ENCODE results near the gene MPZL2. TPM values are rescaled to one million over a fixed set of nuclear protein-coding genes. Genes with fewer than 3 reads are reported as not detected.

The MPZL2 gene
- polyA plus RNA-seq, 1 of the 3 experiments (the other 2 are of a cell fraction) = 6.2 TPM

GRCh38 chr11:118251858-118252652, 12.0 kb downstream of the MPZL2 start, which contains the start of gene MPZL3:
Gene MPZL3 (minus strand): TSS chr11:118252365. CDS start chr11:118252294, 71 bp downstream.
- CTCF ChIA-PET = interaction anchor here (0.5 to 1.8 kb wide), 6 partner anchors 10 to 143 kb away, joined by 3 to 5 read pairs (median 3); no protein-coding TSS in a partner anchor

DNA sequence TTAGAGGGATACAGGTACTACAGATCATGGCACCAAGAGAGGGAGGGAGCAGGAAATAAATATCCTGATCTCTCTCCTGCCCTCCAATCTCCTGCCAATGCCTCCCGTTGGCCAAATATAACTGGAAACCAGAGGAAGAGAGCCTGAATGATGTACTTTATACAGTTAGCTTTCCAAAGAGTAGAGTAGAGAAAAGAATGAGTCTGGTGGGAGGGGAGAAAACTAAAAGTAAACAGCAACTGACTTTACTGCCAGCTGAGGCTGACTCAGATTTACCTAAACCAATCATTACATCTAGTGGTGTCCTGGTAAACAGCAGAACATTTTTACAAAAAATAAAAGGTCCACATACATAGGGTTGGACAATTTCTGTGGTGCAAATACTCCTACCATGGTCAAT, 17.1 kb downstream of the MPZL2 start:
- TF ChIP-seq POLR2AphosphoS5 (IDR thresholded peaks at IDR 0.05; ENCODE audit: low read depth, low read length) = no peak
- no peak for TF ChIP-seq EP300 (IDR thresholded peaks at IDR 0.05; ENCODE audit: borderline replicate concordance in 1 of 2, low read depth in 1 of 2, low read length in 1 of 2)
- no peak for TF ChIP-seq RXRA (IDR thresholded peaks at IDR 0.05; ENCODE audit: borderline replicate concordance, low read depth)
- no peak for TF ChIP-seq RAD21 (IDR thresholded peaks at IDR 0.05; ENCODE audit: low read length)
- TF ChIP-seq EZH2phosphoT487 (IDR thresholded peaks at IDR 0.05; ENCODE audit: borderline replicate concordance, low read depth) = no peak
- no peak for TF ChIP-seq SMC3 (IDR thresholded peaks at IDR 0.05; ENCODE audit: low read depth, low read length)
- TF ChIP-seq YY1 (IDR thresholded peaks at IDR 0.05; ENCODE audit: low read depth) = no peak
- H3K4me2 ChIP-seq = no peak overlapping the region
- ChIA-PET CTCF (no interaction called here), POLR2A (no interaction called here)
- WGBS (ENCODE audit: low lambda C conversion rate) = 0% methylated on average over 1 of the region's 1 CpG
- DNase-seq = no peak
- no peak overlapping the region for H3K9ac ChIP-seq
- no peaks in the 10 kb centered on the region for H3K36me3 ChIP-seq (replicated peaks in 1 of 2; ENCODE audit: control insufficient read depth in 1 of 2, insufficient read depth in 2 of 2, low read length in 1 of 2)
- H3K27ac ChIP-seq (ENCODE audit: low read depth in 2 of 2, low read length in 1 of 2) = no peak overlapping the region
- no peak overlapping the region for H2AFZ ChIP-seq (ENCODE audit: low read depth)
- H3K27me3 ChIP-seq (ENCODE audit: insufficient read depth) = peaks cover 13% of the 10 kb centered on the region; the same call in 1 of the 2 replicates
- H3K4me1 ChIP-seq (ENCODE audit: control insufficient read depth in 1 of 2, insufficient read depth in 2 of 2, low read depth in 1 of 2, low read length in 1 of 2) = peaks cover 0 to 4% of the 10 kb centered on the region in 2 experiments; a peak in 1 of 4 replicates
- H3K9me2 ChIP-seq = no peaks in the 10 kb centered on the region
- H4K20me1 ChIP-seq (ENCODE audit: insufficient read depth) = no peaks in the 10 kb centered on the region
- H3K79me2 ChIP-seq (ENCODE audit: insufficient read depth) = no peaks in the 10 kb centered on the region
- no peaks in the 10 kb centered on the region for H3K9me3 ChIP-seq
- H3K4me3 ChIP-seq (ENCODE audit: low read depth in 2 of 2, low read length in 1 of 2) = no peak overlapping the region
- H3F3A ChIP-seq (replicated peaks; ENCODE audit: insufficient read depth) = no peaks in the 10 kb centered on the region

More at GRCh38 chr11:118251858-118252652, 12.0 kb downstream of the MPZL2 start, which contains the start of gene MPZL3:
- Histone ChIP-seq H3K4me2 (peak within 1 kb of the TSS; percentile 48), H4K20me1 (ENCODE audit: insufficient read depth) (no peaks in the 10 kb centered on the region), H3K79me2 (ENCODE audit: insufficient read depth) (no peaks in the 10 kb centered on the region), H3K36me3 (replicated peaks in 1 of 2; ENCODE audit: control insufficient read depth in 1 of 2, insufficient read depth in 2 of 2, low read length in 1 of 2) (no peaks in the 10 kb centered on the region), H3K27ac (ENCODE audit: low read depth in 2 of 2, low read length in 1 of 2) (no peak within 1 kb of the TSS), H3F3A (replicated peaks; ENCODE audit: insufficient read depth) (peaks cover 5% of the 10 kb centered on the region), H3K9me3 (no peaks in the 10 kb centered on the region), H3K9me2 (no peaks in the 10 kb centered on the region), H2AFZ (ENCODE audit: low read depth) (peak within 1 kb of the TSS; percentile 96), H3K27me3 (ENCODE audit: insufficient read depth) (peaks cover 6% of the 10 kb centered on the region; the same call in 1 of the 2 replicates), H3K9ac (peak within 1 kb of the TSS; percentile 18; the same call in 1 of the 2 replicates), H3K4me1 (ENCODE audit: control insufficient read depth in 1 of 2, insufficient read depth in 2 of 2, low read depth in 1 of 2, low read length in 1 of 2) (peaks cover 0 to 6% of the 10 kb centered on the region in 2 experiments; a peak in 1 of 4 replicates), H3K4me3 (ENCODE audit: low read depth in 2 of 2, low read length in 1 of 2) (peak within 1 kb of the TSS; percentile 65 to 90)
- peak; percentile 74 for DNase-seq
- POLR2A ChIA-PET = interaction anchor here (1.0 kb wide), 1 partner anchor 13 kb away, joined by 4 read pairs; no protein-coding TSS in a partner anchor
- TF ChIP-seq MEF2A (IDR thresholded peaks at IDR 0.05; ENCODE audit: borderline replicate concordance, low read depth) (no peak), YY1 (IDR thresholded peaks at IDR 0.05; ENCODE audit: low read depth) (peak; percentile 90), RFX5 (IDR thresholded peaks at IDR 0.05; ENCODE audit: low read length) (no peak), GABPA (IDR thresholded peaks at IDR 0.05; ENCODE audit: low read depth) (peak; percentile 96), SIN3A (IDR thresholded peaks at IDR 0.05; ENCODE audit: borderline replicate concordance, low read depth, low read length) (no peak), ELF1 (IDR thresholded peaks at IDR 0.05) (peak; percentile 73), FOSL2 (IDR thresholded peaks at IDR 0.05; ENCODE audit: borderline replicate concordance, low read depth) (no peak), EP300 (IDR thresholded peaks at IDR 0.05; ENCODE audit: borderline replicate concordance in 1 of 2, low read depth in 1 of 2, low read length in 1 of 2) (no peak), NFIC (IDR thresholded peaks at IDR 0.05; ENCODE audit: borderline replicate concordance) (peak; percentile 54), TAF1 (IDR thresholded peaks at IDR 0.05; ENCODE audit: borderline replicate concordance, low read depth, low read length) (no peak), USF1 (IDR thresholded peaks at IDR 0.05; ENCODE audit: borderline replicate concordance, low read depth) (no peak)
- TF ChIP-seq, protein P1, sequence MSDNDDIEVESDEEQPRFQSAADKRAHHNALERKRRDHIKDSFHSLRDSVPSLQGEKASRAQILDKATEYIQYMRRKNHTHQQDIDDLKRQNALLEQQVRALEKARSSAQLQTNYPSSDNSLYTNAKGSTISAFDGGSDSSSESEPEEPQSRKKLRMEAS (IDR thresholded peaks at IDR 0.05; ENCODE audit: low read depth) = 0 out of 2 replicates have a peak, but pooled peaks have one; percentile 16
- WGBS (ENCODE audit: low lambda C conversion rate) = 4% methylated on average over 19 of the region's 33 CpGs

Data from SK-N-SH (cell line).